HG02884 (cell line): ENCODE measurements around the gene DPP6.

Experiments used
- ATAC-seq: cut with Tn5 transposase; IDR thresholded peaks from one replicate; pipeline ENCODE4 v1.9.1; 2021; ENCODE audit warnings: mild to moderate bottlenecking, moderate library complexity; ENCODE audit not compliant: unreplicated experiment

DPP6 gene

DNA sequence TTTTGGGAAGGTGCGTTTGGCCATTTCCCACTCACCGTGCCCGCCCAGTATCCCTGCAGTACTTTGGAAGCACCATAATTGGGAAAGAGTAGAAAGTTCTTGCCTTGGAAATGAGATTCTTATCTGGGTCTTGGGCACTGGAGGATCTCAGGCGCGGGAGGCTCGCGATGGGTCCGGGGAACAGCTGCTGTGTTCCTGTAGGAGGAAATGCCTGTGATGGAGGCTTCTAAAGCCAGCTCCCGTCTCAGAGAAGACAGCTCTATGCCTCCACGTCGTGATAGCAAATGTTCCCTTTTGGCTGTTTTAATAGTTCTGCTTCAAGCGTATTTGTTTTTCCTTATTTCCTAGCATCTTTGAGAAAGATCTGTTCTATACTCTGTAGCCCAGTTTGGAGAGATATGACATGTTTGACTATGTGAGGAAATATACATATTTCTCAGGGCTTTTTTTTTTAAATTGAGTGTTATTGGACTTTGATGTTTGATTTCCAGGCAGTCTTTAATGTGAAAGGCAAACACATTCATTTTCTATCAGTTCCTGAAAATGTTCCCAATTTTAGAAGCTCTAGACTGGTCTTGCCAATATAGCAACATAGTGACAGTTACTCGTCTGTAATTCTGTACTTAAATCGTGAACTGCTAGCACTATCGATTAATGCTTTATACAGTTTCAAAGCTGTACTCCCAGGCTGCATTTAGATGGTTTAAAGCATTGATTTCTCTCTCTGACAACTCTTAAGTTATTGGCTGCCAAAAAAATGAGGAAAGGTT, 280.8 kb downstream of the DPP6 start:
- no peak for ATAC-seq

DNA sequence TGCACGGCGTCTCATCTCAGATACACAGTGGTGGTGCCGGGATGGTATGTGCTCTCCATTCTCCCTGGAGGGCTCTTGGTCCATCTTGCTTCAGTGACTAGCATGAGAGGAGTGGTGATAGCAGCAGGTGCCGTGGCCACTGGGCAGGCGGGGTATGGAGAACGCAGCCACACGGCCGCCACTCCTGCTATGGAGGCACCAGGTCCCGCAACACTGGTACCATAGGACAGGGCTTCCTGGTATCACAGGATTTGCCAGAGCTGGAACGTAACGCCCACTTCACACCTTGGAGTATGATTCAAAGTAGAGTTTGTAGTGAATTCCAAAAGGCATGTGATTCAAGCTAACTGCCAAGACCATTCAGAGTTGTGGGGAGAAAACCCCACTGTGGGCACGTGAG, 284.1 kb downstream of the DPP6 start:
- ATAC-seq, result no peak

DNA sequence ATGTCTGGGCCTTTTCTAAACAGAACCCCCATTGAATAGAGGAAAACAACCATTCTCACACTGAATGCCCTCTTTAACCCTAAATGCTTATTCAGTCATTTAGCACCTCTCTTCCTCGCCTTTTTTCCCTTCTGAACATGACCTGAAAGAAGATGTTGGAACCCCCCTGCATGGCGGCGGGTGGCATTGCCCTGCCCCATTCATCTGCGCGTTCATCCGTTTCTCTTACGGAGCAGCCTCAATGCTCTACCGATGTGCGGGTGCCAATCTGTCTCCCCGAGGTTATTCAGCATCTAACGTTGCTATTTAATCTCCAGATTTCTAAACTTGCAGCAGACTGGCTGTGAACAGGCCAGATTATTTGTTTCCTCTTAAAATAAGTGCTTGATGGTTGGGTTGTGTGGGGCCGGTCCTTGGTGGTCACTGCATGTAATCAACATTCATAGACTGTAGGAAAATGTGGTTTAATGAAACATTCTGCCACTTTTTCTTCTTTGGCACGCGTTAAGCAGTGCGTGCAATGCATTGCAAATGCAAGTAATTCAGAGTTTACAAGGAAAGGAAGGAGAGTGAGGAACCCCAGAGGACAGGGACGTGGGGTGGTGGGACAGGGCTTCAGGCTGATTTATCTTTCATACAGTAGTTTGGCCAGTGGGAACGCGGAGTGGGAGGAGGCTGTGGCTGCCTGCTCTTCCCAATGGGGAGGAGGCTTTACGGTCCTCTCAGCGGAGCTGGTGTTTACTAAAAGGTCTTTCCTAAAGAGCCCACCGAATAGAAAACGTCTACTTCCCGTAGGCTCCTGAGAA, 286.7 kb downstream of the DPP6 start:
- ATAC-seq, result no peak

DNA sequence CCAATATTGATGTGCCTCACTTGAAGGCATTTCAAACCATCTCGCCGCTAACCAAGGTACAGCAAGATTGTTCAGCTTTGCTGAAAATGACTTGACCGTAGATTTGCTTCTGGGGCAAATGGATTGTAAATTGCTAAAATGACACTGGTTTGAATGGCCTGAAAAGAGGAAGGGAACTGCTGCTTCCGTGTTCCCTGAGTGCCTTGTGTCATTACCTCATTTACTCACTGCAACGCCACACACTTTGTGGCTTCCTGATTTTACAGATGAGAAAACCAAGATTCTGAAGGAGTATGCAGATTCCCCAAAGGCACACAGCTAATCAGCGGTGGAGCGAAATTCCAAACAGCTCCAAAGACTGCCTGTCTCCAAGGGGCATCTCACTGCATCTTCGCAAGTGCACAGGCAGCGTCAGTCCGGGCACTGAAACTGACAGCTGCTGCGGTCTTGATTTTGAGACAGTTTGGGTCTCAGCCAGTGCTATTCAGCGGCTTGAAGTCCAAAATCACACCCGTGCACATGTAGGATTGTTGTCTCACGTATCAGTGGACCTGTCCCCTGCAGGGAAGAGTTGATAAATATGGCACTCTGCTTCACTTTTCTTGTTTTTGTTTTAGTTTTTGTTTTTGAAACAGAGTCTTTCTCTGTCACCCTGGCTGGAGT, 290.9 kb downstream of the DPP6 start:
- ATAC-seq, result no peak

DNA sequence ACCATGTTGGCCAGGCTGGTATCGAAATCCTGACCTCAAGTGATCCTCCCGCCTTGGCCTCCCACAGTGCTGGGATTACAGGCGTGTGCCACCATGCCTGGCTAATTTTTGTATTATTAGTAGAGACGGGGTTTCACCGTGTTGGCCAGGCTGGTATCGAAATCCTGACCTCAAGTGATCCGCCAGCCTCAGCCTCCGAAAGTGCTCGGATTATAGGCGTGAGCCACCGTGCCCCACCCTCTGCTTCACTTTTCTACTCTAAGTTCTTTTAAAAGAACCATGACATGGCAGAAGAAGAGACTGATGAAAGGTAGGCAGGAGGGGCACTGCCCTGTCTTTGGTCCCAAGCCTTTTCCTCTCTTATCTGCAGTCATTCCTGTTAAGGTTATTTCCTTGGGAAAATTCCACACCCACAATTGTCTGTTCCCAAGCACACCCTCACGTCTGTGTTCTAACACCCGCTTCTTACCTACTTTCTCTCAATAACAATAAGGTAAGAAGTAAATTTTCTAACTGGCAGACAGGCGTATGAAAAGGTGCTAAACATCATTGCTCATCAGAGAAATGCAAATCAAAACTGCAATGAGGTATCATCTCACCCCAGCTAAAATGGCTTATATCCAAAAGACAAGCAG, 291.7 kb downstream of the DPP6 start:
- no peak for ATAC-seq

DNA sequence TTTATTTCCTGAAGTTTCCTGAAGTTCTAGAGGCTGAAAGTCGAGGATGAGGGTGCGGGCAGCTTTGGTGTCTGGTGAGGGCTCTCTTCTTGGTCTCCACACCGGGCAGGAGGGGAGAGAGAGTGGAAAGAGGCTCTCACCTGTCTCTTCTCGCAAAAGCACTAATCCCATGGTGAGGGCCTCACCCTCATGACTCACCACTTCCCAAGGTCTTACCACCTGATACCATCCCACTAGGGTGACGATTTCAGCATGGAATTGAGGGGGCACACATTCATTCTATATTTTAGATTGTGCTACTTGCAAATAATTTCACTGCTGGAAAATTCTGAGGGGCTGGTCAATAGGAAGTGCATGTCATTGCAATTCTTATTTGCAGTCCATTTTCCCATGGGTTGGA, 292.9 kb downstream of the DPP6 start:
- no peak for ATAC-seq

DNA sequence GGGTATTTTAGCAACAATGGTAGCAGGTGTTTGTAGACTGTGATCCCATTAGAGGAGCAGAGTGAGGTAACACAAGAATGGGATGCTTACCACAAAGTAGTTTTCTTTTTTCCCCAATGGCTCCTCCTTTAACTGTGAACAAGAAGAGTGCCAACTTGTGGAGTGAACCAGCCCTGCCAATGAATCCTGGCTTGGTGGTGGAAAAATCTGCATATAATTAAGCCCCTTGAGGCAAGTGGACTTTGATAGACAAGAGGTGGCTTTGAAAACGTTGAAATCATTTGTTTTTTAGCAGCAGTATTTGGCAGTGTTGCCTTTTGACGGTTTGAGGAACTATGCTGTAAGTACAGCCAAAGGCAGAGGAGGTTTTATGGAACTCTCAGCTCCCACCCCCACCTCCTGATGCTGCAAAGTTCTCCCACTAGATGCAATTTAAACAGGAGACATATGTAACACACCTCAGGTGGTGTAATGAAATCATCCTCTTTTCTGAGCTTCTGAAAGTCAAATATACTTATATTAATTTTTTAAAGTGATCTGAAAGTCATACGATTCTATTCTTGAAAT, 295.6 kb downstream of the DPP6 start:
- ATAC-seq, result no peak

DNA sequence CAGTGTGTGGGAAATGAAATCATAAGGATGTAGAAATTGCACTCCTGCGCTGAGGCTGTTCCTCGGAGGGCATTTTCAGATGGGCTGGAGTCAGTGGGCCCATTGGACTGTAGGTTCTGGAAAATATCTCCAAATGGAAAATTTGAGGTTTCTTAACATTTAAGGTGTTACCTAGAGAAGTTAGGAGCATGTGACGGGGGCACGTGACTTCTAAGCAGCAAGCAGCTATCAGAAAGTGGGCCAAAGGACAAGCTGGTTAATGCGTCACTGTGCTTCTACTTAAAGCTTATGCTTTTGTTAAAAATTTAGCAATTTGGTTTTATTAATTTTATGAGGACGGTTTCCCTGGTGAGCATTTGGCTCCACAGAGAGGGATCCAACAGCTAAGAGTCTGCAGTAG, 298.7 kb downstream of the DPP6 start:
- no peak for ATAC-seq

DNA sequence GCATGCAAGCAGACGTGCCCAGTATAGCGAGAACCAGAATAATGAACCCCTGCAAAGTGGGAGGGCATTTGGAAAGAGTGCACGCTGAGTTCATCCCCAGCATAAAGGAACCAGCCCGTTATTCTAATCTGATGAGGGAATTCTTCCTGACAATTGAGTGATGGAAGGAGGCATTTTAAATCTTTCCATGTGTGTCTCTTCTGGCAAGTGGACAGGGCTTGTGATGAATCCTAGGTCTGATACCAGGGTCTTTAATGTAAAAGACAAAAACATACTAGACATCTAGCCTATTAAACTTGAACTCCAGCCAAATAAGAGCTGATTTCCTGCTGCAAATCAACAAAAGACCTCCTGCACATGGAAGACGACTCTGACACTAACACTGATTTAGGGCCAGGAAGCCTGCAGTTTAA, 301.2 kb downstream of the DPP6 start:
- no peak for ATAC-seq

DNA sequence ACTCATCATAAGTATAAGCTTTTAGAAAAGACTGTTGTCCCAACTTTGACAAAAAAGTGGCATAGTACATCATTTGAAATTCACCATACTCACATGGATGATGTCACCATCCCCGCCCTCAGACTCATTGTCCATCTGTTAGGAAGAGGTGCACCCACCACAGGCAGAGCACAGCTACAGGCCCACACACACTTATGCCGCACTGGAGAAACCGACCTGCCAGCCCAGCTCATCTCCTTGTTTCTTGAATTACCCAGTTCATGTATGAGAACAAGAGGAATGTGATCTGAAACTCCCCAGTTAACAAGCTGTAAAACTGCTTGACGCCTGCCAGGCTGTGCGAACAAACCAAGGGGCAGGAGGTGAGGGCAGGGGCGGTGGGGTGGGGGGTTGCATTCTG, 312.0 kb downstream of the DPP6 start:
- ATAC-seq, result no peak

DNA sequence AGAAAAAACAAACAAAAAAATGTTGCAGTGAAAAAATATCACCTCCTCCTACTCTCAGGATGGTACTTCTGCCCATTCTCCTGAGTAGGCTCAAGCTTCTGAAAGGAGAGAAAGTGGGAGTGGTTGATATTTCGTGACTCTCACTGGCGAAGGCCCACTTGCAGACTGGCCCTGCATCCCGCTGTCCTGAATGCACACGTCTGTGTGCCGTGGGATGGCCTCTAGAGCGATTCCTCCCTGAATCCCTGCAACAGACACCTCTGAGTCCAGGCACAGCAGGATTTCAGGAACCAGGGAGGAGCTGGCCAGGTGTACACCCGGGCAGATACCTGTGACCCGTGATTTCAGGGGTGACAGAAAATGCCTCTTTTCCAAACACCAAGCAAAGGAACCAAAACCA, 319.2 kb downstream of the DPP6 start:
- no peak for ATAC-seq

DNA sequence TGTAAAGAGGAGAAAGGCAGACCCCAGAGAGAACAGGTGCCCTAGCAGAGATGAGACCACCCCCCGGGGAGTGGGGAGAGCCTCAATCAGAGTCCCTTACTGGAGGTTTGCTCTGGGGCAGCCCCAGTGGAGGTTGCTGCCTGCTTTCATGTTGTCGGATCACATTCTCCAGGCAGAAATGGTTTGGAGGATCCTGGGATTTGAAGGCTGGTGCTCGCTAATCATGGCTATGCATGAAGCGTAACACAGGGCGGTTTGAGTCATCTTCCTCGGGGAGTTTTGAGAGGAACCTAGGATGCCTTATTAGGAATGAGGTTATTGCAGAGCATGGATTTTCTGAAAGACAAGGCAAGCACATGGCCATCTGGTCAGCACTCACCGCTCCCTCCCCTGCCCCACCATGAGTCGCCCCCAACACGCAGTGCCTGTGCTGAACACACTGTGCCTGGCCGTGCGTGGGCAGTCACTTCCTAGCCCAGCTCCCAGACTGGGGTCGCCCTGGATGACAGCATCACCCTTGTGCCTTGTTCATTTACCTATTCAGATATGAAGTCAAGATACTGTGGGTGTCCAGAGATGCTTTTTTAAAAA, 319.9 kb downstream of the DPP6 start:
- no peak for ATAC-seq

DNA sequence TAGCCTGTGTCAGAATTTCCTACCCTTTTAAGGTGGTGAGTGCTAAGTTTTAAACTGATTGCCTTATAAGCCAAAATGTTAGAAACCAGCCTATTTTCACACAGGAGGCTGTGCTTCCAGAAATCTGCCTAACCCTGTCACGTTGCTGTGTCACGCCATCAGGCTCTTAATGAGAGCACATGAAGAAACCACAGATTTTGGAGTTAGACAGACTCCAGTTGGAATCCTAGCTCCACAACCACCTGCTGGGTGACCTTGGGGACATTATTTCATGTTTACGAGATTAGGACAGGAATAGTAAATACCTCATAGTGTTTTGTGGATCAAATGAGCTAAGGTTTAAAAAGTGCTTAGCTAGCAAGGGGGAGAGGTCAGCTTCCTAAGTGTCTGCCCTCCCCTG, 321.8 kb downstream of the DPP6 start:
- ATAC-seq, result no peak

DNA sequence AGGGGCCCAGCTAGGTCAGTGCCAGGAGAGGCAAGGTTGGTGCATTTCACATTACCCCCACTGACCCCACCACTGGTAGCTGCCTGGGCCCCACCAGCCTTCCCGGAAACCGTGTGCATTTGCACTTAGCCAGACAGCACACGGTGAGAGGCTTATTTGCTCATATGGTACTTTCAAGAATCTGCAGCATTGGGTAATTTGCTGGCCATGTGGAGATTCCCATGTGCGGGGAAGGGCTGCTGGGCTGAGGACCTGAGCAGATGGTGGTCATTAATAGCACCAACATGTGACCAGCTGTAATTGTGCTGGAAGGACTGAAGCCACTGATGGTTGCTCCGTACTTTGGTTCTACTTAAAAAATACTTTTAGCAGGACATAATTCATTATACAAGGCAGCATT, 323.8 kb downstream of the DPP6 start:
- no peak for ATAC-seq

DNA sequence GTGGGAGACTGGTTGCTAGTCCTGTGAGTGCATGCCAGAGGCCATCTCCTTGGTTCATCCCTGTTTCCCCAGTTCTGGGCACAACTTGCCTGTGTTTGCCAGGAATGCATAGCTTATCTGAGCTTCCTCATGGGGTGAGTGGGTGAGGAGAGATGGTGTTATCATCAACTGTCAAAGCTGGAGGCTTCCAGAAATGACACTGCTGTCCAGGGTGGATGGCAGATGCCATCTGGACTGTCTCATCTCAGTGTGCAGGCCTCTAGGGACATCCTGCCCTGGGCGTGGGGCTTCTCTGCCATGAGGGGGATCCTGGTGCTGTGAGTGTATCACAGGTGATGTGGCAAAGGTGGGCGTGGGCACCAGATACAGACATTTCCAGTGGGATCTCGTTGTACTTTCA, 328.6 kb downstream of the DPP6 start:
- no peak for ATAC-seq

DNA sequence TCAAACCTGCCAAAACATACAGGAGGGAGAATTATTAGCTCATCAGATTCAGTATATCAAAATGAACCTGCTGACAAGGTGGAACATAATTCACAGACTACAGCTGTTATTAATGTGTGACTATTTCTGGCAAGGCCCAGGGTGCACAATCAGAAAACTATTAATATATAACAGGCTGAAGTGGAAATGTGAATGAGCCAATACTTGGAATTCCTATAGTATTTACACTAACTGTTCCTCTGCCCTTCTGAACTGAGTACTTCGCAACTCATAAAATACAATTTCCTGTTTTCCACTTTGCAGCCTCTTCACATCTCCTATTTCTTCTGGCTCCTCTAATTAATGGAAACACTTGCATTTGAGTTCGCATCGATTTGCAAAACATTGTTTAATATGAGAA, 330.8 kb downstream of the DPP6 start:
- no peak for ATAC-seq

DNA sequence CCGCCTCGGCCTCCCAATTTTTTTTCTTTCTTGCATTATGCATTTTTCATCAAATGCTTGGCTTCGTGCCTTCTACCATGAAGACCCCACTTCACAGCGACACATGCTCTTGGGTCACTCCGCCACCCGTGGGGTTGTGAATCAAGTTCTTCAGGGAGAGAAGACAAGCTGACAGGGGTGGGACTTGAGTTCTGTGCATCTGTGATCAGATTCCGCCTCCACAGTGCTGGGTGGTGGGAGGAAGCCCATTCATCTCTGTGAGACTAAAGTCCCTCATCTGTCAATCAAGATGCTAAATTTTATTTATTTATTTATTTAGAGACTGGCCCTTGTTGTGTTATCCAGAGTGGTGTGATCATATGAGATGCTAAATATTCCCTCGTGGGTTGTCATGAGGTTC, 333.0 kb downstream of the DPP6 start:
- no peak for ATAC-seq

DNA sequence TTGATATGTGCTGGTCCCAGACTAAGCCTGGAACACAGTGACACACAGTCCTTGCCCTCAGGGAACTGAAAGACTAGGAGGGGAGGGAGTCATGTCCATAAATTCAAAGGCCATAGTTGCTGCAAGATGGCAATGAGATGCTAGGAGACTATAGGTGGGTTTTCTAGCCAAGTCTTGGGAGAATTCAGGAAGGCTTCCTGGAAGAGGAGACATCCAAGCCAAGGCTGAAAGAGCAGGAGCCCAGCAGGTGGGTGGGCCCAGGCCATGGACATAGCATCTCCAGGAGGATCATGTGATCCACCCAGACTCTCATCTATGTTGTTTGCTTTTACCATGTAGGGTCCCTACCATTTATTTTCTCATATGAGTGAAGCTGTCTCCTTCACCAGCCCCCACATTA, 335.1 kb downstream of the DPP6 start:
- no peak for ATAC-seq

DNA sequence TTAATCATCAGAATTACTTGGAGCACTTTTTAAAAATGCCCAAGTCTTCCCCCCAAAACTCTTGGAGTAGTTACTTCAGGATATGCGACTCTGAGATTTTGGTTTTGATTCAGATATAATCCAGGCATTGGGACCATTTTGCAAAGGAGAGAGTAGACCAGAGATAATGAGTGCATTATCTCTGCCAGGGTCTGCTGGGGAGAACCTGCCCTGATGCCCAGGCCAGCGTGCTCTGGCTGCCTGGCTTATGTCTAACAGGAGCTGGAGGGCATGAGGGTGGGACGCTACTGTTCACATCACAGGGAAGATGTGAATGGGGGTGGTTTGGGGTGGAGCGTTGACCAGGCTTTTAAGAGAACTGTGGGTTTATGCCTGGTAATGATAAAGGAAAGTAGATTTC, 336.2 kb downstream of the DPP6 start:
- no peak for ATAC-seq

DNA sequence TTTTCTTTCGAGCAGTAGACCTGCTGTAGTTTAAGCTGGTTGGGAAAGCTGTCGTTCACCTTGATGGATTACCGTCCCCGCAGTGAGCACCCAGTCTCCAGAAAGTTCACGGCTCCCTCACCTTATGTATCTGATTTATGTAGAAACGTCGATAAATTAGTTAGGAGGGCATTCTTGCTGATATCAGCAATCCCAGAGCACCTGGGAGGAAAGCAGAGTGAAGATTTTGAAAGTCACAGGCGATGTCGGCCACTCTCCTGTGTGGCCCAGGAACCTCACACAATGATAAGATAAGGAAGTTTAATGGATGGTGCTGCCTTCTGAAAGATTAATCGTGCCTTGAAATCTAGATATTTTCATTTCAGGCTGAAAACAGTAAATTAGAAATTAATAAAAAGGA, 336.8 kb downstream of the DPP6 start:
- no peak for ATAC-seq

DNA sequence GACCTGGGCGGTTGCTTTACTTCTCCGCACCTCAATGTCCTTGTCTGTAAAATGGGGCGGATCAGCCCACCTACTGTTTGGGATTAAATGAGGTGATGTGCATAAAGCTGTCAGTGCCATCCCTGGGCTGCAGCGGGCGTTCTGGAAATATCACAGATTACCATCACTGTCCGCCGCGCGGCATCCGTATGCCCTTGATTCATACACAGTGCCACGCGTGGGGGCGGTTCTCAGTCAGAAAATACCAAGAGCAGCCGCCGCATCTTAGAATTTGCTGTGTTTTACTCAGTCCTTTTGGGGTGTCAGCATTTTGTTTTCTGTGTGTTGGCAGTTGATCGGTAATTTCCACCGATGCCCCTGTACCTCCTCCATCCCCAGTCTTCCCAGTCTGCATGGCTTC, 338.8 kb downstream of the DPP6 start:
- ATAC-seq, result no peak
